GM21447 (cell line): Measurements from ENCODE around the gene TLE2.
"Not testable (repeated sequence)": the region's sequence is repeated elsewhere in the genome, so short reads cannot be mapped to it uniquely, and the experiment has no call there.

ENCODE experiments used
- ATAC-seq: cut with Tn5 transposase; IDR thresholded peaks from one replicate; pipeline ENCODE4 v1.9.1; 2021; ENCODE audit not compliant: unreplicated experiment

The TLE2 gene

DNA sequence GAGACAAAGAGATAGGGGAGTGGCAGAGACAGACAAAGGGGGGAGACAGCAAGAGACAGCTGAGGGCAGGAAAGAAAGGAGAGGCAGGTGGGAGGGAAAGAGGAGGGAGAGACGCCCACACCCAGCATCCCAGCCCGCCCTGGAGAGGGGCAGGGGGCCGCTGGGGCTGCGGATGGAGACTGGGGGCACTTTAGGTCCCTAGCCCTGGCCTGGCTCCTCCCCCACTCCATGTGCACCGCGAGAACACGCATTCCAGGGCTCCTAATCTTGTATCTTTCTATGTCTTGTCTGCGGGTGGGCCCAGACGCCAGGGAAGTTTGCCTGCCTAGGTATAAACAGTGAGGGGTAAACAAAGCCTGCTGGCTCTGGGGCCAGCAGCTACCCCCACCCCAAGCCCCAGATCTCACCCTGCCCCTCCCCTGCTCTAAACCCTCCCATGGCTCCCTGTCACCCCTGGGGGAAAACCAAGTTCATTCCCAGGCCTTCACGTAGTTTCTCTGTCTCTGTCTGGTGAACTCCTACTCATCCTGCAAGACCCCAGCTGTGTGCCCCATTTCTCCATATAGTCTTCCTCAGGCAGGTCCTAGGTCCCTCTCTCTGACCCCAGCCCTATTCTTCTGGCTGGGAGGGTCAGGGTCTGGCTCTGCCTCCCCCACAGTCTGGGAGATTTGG, 27.5 kb upstream of the TLE2 start:
- no peak for ATAC-seq

DNA sequence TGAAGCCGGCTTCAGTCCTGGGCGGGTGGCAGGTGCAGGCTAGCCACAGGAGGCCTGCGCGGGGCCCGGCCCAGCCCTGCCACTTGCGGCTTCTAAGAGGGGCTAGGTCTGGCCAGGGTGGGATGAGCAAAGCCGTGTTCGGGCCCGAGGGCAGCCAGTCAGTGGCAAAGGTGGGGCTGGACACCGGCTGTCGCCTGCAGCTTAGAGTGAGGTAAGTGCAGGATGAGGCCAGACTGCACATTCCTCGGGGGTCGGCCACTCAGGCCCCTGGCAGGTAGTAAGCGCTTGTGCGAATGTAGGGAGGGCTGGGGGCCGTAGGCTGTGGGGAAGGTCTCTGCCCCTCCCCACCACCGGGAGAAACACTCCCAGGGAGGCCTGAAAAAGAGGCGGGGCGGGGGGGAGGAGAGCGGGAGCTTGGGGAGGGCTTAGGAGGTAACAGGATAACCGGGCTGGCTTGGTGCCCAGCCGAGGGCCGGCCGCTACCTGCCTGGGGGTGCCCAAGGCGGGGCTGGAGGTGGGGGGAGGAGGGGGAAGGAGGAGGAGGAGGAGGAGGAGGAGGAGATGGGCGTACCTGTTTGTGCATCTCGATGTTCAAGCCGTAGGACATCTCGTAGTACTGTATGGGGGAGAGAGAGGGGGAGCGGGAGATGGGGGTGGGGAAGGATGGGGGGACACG, 26.8 kb upstream of the TLE2 start:
- ATAC-seq, result no peak

DNA sequence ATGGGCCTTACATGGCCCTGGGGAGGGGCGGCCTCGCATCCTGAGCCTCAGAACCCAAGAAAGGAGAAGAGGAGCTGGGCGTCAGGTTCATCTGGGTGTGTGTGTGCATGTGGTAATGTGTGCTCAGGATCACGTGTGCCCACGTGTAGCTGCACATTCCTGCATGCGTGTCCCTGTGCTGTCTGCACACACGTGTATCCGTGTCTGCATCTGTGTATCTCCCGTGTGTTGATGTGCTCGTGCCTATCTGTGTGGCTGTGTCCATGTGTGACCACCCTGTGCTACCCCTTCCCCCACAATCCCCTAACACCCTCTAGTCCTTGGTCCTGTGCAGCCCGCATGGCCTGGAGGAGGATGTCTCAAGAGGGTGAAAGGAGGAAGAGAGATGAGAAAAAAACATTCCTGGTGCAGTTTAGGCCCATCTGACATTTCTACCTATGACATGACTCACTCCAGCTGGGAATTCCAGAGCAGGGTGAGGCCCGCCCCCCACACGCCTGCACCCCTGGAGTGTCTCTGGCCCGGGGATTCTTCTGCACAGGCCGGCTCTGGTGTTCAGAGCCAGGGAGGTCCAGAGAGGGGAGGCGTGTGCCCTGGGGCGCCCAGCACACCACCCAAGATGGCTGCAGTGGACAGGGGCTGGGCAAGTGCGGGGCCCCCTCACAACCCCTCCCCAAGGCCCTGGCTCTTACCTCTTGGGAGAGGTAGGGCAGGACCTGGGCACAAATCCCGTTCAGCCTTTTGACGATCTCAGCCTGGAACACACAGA, 26.1 kb upstream of the TLE2 start:
- no peak for ATAC-seq

DNA sequence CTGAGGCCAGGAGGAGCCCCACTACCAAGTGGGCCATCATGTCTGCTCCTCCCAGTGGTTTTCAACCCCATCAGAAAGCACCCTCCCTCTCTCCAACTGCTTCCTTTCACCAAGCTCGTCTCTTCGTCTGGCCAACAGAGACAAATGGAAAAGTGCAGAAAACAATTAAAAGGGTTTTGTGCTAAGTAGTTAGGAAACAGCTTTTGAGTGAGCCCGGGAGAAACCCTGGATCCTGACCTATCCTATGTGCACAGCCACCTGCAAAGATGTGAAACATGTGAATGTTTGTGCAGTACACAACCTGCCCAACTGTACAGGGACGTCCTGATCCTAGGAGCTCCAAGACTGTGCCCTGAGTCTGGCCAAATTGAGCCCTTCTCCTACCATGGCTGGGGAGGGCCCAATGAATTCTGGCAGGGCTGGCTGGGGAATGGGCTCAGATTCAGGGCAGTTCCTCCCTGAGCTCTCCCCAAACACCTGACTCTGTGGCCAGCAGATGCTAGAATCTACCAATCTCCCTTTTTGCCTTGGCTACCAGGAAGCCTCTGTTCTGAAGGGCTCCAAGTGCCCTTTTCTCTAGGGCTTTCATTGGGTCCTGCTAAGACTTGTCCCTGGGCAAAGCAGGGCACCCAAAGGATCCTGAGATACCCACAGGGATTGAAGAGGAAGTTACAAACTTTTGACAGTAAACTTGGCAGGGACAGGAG, 25.3 kb upstream of the TLE2 start:
- ATAC-seq, result no peak

DNA sequence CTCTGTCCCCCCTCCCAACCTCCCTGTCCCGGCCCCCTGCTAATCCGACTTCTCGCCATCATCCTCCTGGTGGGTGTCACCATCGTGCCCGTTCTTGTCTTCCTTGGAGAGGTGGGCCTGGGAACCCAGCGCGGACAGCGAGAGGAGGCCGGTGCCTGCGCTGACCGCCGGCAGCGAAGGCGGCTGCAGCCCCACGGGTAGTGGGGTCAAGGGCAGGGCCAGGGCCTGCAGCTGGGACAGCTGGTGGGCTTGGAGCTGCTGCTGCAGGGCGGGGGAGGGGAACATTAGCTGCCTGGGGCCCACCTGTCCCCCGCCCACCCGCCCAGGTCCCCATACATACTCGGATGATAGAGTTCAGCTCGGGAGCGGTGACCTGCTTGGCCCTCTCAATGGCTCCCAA, 24.7 kb upstream of the TLE2 start:
- ATAC-seq, result no peak

DNA sequence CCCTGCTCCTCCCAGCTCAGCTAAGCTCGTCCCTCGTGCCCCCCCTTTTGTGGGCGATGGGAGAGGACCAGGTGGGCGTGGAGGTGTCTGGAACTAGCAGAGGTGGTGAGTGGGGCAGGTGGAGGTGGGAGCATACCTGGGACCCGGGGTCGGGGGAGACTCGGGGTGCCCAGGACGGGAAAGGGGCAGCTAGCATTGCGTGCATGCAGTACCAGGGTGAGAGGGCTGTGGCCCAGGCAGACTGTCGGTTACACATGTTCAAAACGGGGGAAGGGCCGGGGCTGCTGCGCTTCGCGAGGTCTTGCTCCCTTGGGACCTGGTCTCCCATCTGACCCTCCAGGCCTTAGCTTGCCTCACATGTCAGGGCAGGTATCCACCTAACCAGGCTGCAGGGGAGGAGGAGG, 24.1 kb upstream of the TLE2 start:
- ATAC-seq, result no peak

DNA sequence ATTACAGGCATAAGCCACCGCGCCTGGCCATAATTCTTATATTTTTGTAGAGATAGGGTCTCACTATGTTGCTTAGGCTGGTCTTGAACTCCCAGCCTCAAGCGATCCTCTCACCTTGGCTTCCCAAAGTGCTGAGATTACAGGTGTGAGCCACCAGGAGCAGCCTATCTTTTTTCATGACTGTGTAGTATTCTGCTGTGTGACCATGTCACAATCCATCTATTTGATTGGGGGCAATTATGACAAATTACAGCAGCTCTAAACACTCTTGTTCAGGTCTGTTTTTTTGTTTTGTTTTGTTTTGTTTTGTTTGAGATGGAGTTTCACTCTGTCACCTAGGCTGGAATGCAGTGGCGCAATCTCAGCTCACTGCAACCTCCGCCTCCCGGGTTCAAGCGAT, 20.9 kb upstream of the TLE2 start:
- not testable (repeated sequence) for ATAC-seq

DNA sequence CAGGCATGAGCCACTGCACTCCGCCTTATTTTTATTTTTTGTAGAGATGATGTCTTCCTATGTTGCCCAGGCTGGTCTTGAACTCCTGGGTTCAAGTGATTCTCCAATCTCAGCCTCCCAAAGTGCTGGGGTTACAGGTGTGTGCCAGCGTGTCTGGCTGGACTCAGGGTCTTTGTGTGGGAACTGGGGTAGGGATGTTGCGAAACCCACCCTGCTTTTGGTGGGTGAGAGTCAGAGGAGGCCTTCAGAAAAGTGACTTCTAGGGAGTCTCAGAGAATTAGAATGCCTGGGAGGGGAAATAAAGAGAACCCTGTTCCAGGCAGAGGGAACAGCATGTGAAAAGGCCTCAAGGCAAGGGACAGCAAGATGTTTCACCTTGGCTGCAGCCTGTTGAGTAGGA, 20.0 kb upstream of the TLE2 start:
- no peak for ATAC-seq

DNA sequence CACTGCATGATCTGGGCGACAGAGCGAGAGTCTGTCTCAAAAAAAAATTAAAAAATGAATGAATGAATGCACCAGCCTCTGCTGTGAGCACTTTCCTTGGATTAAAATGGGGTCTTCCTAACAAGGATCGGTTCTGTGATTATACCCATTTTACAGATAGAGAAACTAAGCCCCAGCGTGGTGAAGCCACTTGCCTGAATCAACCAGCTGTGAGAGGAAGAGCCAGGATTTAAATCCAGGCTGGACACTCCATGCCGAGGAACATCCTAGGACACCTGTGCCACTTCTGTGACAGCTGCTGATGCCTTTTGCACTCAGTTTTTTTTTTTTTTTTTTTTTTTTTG, 19.1 kb upstream of the TLE2 start:
- no peak for ATAC-seq

DNA sequence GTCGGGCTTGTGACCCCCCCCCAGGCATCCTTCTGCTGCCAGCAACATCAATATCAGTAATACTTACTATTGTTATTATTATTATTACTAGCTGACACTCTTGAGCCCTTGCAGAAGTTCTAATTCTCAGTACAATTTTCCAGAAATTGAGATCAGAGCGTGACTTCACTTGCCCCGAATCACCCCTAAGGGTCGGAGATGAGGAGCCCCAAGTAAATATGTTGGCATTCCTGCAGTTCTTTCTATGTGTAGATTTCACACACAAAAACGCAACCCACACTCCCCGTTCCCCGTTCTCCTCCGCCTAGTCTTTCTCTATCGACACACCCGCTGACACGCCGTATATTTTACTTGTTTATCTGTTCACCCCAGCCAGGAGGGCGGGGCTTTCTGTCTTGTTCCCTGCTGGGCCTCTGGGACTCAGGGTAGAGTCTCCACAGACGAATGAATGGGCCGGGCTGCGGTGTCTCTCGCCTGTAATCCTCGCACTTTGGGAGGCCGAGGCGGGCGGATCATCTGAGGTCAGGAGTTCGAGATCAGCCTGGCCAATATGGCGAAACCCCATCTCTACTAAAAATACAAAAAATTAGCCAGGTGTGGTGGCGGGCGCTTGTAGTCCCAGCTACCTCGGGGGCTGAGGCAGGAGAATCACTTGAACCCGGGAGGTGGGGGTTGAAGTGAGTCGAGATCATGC, 18.6 kb upstream of the TLE2 start:
- no peak for ATAC-seq

DNA sequence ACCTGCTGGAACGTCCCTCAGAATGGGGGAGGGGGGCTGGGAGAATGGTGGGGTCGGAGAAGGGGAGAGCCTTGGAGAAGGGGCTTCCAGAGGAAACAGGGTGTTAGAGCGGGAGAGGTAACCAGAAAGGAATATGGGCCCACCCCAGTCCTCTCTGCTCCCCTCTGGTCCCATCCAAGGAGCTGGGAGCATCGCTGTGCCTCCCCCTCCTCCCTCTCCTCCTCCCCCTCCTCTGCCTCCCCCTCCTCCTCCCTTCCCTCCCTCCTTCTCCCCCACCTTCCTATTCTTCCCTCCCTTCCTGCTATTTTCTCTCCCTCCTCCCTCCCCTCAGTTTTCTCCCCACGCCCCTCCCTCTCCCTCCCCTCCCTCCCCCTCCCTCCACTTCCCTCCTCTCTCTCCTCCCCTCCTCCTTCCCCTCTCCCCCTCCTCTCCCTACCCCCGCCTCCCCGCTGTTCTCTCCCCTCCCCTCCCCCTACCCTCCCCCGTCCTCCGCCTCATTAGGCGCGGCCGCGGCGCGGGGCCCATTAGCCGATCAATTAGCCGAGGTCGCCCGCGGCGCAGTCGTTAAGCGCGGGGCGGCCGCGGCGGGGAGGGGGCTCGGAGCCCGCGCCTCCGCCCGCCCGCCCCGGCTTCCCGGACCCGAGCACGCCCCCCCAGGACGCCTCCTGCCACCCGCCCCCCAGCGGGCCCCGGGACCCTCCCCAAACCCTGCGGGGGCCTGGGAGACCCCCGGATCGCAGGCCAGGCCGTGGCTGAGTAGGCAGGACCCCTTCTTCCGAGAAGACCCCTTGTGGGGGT, 17.8 kb upstream of the TLE2 start:
- ATAC-seq, result no peak

DNA sequence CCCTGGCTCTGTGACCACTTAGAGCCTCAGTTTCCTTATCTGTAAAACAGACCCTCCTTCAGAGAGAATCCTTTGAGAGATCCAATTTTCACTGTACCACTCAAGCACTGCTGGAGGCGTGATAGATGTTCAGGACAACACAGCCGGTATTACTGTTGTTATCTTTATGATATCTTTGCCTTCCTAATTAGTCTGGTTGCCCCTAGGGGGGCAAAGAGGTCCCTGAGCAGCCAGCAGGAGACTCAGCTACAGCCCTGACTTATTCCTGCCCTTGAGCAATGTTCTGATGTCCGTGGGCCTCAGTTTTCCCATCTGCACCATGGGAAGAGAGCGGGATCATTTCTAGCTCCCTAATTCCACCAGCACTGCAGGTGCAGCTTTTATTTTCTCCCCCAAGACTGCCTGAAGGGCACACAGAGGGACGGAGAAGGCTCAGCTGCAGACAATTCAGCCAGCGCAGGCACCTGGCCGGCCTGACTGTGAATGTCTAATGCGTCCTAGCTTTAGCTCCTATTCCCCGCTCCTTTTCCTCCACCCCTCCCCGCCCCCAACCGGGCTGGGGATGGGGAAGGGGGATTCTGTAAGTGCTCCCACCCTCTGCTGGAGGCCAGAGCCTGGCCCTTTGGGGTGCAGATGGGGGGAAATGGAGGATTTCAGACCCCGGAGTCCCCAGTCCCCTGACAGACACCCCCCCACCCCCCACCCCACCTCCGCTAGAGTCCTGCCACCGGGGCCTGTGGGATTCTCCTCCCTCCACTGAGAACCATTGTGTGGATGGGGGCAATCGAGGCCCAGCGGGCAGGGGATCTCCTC, 17.0 kb upstream of the TLE2 start:
- no peak for ATAC-seq

DNA sequence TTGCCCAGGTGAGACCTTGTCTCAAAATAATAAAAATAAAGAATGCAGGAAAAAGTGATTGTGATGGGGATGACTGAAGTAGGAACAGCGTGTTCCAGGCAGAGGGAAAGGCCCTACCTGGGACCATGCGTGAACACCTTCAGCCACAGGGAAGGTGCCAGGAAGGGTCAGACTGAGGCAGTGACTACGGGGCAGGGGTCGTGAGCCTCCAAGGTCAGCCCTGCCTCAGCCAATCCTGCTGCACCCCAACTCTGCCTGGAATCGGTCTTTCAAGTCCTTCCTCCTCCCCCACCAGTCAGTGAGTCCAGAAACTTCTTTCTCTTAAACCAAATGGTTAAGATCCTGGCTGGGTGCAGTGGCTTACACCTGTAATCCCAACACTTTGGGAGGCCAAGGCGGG, 16.1 kb upstream of the TLE2 start:
- no peak for ATAC-seq

DNA sequence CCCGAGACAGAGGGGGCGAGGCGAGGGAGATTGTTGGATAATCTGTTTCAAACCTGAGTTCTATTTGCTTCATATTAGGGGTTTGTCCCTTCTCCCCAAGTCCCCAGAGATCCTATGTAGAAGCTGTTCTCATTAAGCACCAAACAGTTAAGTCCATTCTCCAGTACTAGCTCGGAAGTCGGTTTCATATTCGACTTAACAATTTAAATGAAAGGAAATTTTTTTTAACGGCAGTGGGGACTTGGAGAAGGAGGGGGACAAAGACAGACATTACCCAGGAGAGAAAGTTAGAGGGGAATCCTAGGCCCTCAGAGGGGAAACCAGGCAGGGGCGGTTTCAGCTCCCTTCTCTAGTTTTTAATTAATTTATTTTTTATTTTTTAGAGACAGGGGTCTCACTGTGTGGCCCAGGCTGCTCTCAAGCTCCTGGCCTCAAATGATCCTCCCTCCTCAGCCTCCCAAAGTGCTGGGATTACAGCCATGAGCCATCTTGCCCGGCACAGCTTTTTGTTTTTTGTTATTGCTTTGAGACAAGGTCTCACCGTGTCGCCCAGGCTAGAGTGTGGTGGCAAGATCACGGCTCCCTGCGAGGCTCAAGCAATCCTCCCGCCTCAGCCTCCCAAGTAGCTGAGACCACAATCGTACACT, 13.7 kb upstream of the TLE2 start:
- ATAC-seq, result no peak

DNA sequence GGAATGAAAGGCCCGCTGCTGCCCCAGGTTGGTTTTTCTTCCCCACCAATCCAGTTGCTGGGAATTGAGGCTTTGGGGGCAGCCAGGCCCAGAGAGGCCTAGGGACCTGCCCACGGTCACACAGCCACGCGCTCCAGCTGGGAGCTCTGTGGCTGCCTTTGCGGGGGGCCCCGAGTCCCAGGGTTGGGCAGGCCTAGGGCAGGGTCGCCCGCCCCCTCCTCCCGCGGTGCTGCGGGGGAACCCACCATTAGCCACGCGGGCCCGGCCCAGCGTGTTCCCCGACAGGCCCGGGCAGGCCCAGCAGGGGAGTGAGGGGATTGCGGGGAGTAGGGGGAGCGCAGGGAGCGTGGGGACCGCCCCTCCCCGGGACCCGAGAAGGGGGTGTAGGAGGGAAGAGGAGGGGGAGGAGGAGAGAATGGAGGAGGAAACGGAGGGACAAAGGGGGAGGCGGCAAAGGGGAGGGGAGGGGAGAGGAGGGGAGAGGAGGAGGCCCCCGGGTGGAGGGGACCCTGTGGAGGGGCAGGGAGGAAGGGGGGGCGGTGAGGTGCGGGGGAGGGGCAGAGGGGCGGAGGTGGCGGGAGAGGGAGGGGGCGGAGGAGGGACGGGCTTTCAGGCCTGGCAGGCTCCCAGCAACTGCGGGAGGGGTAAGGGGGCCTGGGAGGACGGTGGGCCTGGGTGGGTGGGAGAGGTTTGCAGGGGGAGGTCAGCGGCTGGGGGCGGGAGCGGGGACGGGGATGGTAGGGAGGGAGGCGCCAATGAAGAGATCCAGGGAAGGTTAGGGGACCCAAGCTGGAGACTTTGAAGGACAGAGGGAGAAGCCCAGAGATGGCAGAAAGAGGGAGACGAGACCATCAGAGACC, 12.9 kb upstream of the TLE2 start:
- ATAC-seq, result no peak

DNA sequence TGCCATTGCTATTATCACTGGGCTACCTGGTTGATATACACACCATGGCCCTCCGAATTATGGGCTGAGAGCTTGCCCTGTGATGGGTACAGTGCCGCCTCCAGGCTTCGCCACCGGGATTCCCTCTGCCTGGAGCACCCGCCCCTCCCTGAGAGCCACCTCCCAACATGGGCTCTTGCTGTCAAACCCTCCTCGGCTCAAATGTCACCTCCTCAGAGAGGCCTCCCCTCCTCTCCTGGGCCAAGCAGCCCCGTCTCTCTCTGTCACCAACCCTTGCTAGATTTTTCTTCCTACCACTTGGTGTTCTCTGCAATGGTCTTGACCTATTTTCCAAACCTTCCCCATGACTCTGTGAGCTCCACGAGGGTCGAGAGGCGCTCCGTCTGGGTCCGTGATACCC, 12.2 kb upstream of the TLE2 start:
- ATAC-seq, result no peak

DNA sequence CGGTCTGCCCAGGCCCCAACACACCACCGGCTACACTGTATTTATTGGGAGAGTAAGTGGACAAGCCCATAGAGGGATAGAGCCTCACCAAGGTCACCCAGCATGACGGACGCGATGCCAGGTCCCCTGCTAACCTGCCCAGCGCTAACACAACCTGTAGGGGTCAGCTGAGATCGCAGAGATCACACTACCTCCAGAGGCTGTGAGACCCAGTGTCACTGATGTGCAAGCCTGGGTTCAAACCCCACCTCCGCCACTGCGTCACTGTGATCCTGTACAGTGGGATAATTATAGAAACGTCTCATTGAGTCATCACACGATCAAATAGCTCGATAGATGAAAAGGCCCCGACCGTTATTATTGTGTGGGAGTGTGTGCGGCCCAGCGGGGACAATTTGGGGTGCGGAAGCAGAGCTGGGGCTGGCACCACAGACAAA, 10.6 kb upstream of the TLE2 start:
- ATAC-seq, result no peak

DNA sequence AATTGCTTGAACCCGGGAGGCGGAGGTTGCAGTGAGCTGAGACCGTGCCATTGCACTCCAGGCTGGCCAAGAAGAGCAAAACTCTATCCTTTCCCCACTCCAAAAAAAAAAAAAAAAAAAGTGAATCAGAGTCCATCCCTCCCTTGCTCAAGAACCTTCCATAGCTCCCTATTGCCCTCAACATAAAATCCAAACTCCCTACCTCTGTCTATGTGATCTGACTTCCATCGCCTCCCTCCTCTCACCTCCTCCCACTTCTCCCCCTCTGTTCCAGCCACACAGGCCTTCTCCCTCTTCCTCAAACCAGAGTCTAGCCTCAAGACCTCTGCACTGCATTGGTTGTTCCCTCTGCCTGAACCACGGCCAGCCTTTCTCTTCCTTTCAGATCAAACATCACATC, 10.0 kb upstream of the TLE2 start:
- no peak for ATAC-seq
